GM21381 (cell line): ENCODE measurements around the gene DHX8.
A peak's percentile ranks its signal among the peaks of the same experiment; 100 is the strongest.
"Not testable (repeated sequence)": the region's sequence is repeated elsewhere in the genome, so short reads cannot be mapped to it uniquely, and the experiment has no call there.

Source experiments
- ATAC-seq: cut with Tn5 transposase; IDR thresholded peaks from one replicate; pipeline ENCODE4 v1.9.1; 2021; ENCODE audit warnings: mild to moderate bottlenecking, moderate library complexity; ENCODE audit not compliant: unreplicated experiment

DHX8 gene

DNA sequence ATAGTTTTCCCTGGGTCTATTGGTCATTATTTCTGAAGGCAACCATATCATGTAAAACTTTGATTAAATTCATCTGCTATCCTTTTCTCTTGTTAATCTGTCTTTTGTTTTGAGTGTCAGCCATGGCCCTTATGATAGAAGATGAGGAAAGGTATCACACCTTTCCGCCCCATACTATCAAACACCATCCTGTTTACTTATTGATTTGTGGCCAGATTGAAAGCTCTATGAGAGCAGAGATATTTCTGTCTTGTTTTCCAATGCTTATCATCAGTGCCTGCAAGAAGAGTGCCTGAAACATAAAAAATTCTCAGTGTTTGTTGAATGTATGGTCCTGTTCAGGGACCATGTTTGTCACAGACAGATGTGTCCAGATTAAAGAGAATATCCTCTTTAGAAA lies 22.6 kb upstream of the DHX8 start:
- ATAC-seq: no peak

DNA sequence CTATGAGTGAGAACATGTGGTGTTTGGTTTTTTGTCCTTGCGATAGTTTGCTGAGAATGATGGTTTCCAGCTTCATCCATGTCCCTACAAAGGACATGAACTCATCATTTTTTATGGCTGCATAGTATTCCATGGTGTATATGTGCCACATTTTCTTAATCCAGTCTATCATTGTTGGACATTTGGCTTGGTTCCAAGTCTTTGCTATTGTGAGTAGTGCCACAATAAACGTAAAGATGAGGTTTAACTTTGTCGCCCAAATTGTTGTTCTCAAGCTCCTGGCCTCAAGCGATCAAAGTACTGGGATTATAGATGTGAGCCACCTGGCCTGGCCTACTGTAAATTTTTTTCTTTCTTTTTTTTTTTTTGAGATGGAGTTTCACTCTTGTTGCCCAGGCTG lies 21.2 kb upstream of the DHX8 start:
- not testable (repeated sequence) for ATAC-seq

DNA sequence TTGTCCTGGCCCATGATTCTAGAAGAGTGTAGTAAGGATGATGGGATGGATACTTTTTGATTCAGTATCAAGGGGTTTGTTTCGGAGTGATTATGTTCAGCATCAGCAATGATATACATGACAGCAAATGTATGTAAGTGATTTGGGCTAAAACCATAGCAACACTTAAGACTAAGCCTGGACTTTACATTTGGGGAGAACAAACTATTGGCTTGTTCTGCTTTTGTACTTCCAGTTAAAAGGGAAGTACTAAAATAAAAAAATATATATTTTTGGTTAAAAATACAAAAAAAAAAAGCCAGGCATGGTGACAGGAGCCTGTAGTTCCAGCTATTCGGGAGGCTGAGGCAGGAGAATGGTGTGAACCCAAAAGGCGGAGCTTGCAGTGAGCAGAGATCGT lies 20.5 kb upstream of the DHX8 start:
- no peak for ATAC-seq

DNA sequence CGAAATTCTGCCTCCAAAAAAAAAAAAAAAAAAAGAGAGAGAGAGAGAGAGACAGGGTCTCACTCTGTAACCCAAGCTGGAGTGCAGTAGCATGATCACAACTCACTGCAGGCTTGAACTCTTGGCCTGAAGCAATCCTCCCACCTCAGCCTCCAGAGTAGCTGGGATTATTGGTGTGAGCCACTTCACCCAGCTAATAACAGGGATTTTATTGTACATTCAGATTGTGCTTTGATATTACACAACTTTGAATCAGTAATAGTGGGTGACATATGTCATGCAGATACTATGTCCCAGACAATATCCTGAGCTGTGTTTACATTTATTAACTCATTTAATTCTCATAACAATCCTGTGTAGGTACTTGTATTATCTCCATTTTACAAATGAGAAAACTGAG lies 19.7 kb upstream of the DHX8 start:
- ATAC-seq: no peak

DNA sequence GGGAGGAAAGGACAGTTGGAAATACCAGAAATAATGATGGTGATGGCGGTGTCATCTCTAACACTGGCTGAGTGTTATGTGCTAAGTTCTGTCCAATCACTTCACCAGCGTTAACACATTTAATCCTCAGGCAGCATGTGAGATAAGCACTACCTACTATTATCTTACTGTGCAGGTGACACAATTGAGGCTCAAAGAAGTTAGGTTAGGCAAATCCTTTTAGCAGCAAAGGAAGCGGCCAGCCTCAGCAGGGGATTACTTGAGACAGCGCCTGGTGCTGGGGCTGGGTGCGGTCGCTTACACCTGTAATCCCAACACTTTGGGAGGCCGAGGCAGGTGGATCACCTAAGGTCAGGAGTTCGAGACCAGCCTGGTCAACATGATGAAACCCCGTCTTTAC lies 18.7 kb upstream of the DHX8 start:
- ATAC-seq: no peak

DNA sequence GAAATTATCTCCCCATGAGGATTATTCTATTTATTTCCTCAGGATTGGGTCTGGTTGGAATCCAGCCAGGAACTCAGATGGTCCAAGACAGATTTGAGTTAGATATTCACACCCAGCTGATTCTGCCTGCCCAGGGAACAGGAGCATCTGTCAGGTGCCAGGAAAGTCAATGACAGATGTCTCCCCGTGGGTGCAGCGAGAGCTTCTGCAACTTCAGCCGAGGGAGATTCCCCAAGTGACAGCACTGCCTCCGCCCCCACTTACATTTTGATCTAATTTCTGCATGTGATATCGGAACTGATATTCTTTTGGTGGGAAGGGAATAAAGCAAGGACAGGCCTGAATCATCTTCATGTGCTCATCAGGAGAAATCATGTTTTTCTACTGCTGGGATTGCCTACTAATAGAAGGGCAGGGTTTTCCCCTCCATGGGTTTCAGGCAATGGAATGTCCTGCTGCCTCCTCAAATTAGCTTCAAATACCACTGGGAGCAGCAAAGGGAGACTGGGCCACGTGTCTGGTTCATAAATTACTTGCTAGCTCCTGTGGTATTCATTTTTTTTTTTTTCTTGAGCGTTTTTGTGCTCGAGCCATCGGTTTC lies 15.7 kb upstream of the DHX8 start:
- ATAC-seq: no peak

DNA sequence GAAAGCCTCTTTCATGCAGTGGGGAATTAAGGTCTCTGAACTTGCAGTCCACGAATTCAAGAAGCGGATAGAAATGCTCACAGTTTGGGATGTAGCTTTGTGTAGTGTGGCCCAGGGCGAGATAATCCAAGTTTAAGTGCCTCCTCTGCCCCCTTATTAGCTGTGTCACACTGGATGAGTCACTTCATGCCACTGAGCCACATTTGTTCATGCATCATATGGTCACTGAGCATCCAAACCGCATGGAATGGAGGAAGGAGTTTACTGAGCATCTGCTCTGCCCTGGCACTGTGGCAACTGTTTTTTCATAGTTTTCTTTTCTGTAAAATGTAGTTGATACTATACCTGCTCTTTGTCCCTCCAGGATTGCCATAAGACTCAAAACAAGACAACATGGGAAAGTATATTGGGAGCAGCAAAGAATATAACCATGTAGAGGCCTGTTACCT lies 15.1 kb upstream of the DHX8 start:
- no peak for ATAC-seq

DNA sequence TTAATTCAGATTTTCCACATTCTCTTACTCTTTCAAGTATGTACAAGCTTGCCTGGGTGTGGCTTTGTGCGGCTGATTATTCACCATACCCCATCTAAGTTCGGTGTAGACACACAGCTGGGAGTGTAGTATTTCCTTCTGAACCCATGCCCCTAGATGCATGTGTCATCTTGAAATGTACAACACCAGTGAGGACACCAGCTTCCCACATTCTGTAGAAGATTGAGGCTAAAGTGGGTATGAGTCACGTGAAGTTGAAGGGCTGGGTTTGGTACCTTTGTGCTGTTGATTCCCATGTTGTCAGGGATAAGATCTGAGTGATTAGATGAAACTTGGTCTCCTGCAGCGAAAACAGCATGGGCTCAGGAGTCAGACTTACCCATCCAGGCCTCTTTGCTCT lies 14.6 kb upstream of the DHX8 start:
- ATAC-seq: no peak

DNA sequence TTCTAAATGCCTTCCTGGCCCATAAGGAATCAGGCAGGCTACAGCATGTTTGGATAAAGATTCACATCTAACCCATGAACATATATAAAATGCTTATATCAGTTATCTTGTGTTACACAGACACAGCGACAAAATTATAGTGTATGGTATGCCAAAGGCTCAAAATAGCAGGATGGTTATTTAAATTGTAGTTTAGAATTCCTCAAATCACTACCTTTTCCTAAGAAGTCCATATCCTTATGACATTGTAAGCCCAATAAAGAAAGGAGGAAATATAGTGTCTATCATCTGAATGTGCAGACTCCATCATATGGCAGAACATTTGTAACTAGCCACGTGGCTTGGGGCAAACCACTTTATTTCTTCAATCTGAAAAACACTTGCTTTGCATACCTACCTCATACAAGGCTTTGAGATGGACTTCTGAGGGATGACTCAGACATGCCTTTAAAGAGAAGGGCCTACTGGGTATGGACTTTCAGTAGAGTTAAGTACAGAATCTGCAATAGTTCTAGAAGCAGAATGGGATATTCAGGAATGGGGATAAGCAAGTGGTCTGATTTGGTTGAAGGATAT lies 12.1 kb upstream of the DHX8 start:
- ATAC-seq: no peak

DNA sequence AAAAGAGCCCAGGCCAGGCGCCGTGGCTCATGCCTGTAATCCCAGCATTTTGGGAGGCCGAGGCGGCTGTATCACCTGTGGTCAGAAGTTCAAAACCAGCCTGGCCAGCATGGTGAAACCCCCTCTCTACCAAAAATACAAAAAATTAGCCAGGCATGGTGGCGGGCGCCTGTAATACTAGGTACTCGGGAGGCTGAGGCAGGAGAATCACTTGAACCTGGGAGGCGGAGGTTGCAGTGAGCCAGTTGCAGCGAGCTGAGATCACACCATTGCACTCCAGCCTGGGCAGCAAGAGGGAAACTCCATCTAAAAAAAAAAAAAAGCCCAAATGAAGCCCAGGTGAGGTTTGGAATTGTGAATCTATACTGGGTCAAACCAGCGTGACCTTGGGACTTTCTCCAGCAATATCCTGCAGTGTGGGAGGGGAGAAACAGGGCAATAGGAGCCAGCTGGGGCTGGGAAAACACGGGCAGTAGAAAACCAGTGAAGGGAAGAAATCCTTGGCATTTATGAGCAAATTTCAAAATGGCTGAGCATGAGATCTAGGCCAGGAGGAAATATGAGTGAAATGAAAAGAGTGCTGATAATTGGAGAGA lies 8.2 kb upstream of the DHX8 start:
- ATAC-seq: no peak

DNA sequence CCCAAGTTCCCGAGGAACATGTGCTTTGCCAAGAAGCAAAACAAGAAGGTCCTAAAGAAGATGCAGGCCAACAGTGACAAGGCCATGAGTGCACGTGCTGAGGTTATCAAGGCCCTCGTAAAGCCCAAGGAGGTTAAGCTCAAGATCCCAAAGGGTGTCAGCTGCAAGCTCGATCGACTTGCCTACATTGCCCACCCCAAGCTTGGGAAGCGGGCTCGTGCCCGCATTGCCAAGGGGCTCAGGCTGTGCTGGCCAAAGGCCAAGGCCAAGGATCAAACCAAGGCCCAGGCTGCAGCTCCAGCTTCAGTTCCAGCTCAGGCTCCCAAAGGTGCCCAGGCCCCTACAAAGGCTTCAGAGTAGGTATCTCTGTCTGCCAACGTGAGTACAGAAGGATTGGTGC lies 7.5 kb upstream of the DHX8 start:
- ATAC-seq: not testable (repeated sequence)

DNA sequence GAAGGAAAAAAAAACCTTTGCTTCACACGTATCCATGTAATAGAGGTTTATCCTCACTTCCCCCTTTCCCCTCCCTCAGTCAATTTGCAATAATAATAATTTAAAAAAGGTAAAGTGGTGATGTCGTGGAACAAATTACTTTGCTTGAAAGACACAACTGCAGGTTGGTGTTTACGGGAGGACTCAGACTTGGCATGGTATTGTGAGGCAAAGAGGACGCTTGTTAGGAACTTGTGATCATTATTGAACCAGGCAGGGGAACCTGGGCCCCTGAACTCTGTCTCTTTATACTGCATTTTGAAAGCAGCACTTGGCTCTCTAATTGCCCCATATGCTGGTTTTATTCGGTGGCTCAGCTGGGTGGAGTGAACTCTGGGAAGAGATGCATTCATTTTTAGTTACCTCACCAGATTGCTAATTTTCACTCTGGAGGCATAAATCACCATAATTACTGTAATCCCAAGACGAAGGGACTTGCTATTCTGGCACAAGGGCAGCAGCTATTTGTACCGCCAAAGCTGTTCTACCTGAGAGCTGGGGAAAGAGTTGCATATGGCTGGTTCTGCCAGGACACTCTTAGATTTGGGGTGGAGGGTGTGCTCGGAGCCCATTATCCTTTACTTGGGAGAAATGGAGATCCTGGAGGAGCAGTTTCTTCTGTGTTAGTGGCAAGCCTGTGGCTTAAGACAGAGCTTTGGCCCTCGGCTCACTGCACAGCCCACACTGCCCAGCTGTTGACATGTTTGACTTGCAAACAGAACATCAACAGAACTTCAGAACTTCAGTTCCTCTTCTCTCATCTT lies 5.7 kb upstream of the DHX8 start:
- ATAC-seq: no peak

DNA sequence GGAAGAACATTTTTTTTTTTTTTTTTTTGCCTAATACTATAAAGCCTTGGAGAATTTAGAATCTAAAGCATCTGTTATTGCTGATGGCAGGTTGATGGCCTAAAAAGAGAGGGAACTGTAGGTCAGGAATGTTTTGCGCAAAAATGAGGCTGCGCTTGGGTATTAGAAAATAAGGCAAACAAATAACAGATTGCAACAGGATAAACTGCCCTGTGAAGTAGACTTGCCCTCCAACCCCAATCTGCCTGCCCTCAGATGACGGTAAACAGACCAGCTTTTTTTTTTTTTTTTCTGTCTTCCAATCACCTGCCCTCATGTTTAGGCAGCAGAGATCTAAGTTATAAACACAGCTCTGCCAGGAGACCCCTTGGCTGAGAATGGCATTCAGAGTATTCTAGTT lies 3.8 kb upstream of the DHX8 start:
- ATAC-seq: no peak

DNA sequence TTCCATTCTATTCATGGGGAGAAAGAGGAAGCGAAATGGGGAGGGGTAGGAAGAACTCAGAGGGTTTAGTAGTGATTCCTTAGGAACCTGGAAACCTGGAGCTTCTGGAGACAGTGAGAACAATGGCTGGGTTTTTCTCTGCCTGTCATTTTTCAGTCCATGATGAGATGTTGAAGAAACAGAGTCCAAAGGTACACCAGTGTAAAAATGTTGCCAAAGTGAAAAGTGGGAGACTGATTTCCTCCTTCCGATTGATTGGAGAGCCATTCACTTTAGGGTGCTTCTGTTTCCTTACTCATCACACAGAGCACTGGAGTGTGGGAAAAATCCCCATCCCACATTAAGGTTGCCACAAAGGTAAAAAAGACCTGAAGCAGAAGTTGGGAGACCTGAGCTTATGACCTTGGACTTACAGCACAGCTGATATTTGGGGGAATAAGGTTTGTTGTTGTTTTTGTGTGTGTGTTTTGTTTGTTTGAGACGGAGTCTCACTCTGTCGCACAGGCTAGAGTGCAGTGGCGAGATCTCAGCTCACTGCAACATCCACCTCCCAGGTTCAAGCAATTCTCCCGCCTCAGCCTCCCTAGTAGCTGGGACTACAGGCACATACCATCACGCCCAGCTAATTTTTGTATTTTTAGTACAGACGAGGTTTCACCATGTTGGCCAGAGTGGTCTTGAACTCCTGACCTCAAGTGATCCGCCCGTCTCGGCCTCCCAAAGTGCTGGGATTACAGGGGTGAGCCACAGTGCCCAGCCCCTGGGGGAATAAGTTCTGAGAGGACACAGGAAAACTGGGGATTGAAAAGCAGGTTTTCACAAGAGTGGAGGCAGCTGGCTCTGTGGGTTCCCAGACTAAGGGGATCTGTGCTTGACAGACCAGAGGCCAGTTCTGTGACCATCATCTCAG lies 1.4 kb upstream of the DHX8 start:
- no peak for ATAC-seq

DNA sequence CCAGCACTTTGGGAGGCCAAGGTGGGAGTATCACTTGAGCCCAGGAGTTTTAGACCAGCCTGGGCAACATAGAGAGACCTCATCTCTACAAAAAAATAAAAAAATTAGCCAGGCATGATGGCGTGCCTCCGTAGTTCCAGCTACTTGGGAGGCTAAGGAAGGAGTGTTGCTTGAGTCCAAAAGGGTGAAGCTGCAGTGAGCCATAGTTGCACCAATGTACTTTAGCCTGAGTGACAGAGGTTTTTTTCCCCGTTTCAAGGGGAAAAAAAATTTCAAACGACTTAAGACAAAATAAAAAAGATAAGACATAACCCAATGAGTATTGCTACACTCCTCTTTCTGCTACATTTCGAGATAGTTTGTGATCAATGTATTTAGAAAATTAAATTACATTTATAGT lies 6.8 kb downstream of the DHX8 start:
- ATAC-seq: no peak

DNA sequence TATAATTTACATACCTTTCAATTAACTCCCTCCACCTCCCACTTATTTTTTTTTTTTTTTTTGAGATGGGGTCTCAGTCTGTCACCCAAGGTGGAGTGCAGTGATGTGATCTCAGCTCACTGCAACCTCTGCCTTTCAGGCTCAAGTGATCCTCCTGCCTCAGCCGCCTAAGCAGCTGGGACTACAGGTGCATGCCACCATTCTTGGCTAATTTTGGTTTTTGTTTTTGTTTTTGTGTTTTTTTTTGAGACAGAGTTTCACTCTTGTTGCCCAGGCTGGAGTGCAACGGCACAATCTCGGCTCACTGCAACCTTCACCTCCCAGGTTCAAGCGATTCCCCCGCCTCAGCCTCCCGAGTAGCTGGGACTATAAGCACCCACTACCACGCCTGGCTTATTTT lies 25.7 kb downstream of the DHX8 start:
- not testable (repeated sequence) for ATAC-seq

DNA sequence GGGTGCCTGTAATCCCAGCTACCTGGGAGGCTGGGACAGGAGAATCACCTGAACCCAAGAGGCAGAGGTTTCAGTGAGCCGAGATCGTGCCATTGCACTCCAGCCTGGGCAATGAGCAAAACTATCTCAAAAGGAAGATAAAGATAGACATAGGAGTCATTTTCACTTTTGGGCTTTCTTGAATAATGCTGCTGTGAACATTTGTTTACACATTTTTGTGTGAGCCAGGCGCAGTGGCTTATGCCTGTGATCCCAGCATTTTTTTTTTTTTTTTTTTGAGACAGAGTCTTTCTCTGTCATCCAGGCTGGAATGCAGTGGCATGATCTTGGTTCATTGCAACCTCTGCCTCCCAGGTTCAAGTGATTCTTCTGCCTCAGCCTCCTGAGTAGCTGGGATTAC lies 27.4 kb downstream of the DHX8 start:
- not testable (repeated sequence) for ATAC-seq

DNA sequence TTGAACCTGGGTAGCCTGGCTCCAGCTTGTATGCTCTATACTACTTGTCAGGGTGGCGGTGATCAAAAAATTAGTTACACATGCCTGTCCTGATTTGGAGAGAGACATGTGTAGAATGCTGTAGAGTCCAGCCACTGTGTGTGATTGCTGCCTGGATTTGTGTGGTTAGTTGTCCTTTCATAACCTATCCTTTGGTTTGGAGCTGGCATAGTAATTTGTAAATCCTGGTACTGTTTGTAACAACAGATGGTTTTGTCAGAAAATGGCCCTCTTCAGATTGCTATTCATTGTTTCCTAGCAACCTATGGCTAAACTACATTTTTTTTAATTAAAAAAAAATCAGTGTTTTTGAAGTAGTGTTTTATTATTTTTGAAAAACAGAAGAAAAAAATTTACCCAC lies 31.9 kb downstream of the DHX8 start:
- ATAC-seq: no peak

DNA sequence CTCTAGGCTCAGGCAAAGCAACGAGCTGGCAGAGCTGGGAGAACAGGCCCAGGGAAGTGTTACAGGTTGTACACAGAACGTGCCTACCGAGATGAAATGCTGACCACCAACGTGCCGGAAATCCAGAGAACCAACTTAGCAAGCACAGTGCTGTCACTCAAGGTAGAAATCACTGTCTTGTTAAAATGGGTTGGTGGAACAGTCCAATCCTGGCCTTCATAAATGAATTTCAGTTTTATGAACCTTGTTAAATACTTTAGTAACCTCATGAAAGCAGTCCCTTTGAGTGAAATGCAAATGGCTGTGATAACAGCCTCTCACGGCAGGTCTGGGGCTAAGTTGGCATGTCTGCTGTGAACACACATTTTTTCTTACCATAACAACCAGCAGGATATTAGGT lies 33.4 kb downstream of the DHX8 start:
- peak; percentile 49 for ATAC-seq

DNA sequence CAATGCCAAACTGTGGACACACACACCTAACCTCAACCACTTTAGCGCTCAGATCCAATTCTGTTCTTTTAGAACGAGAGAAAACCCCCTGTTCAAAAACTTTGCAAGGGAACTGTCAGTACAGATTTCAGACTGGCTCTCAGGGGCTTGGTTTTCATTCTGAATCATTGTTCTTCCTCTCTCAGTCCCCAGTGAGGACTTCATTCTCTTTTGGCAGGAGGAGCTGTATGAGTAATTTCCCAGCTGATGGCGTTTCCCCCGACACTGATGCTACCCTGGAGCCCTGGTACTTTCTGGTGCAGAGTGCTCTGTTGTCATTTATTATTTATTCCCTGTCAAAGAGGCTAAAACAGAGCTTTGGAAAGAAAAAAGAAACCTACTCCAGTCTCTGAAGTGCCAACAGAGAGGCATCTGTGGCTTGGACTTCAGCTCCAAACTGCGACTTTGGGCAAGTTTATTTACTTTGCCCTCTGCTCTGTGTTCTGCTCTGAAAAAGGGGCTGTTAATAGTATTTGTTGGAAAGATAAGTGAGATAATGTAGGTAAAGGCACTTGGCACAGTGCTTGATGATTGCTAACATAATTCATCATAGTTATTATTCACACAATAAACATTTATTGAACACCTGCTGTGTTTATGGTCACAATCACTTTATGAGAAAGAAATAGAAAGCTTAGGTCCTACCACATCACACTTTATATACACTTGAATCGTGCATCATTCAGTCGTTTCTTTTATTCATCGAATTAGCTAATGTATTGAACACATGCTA lies 34.0 kb downstream of the DHX8 start:
- peak; percentile 58 for ATAC-seq
